GM12891 (cell line): ENCODE results near the gene PPP1R26. TPM values are rescaled to one million over a fixed set of nuclear protein-coding genes. Genes with fewer than 3 reads are reported as not detected.
"Not testable (repeated sequence)": the region's sequence is repeated elsewhere in the genome, so short reads cannot be mapped to it uniquely, and the experiment has no call there.

Source experiments
- DNase-seq: peaks from one replicate; pipeline ENCODE4 v3.0.0; 2011; ENCODE audit warnings: low spot score; ENCODE audit not compliant: insufficient read length
- FAIRE-seq: peaks from 2 replicates; lab custom pipeline; 2011; peaks lifted over from hg19 to GRCh38; lab: Jason Lieb, UNC
- PAX5 ChIP-seq: IDR thresholded peaks from 2 replicates; pipeline ENCODE4 v1.6.1; 2011; ENCODE audit warnings: low read length, moderate library complexity, mild to moderate bottlenecking; ENCODE audit not compliant: insufficient read depth, severe bottlenecking
- POLR2A ChIP-seq: IDR thresholded peaks from 2 replicates; pipeline ENCODE4 v1.6.1; 2011; ENCODE audit warnings: low read depth, low read length, control low read depth
- POLR2AphosphoS5 ChIP-seq: IDR thresholded peaks from 2 replicates; pipeline ENCODE4 v1.6.1; 2011; ENCODE audit warnings: low read depth, low read length, control low read depth
- POU2F2 ChIP-seq: IDR thresholded peaks from 2 replicates; pipeline ENCODE4 v1.6.1; 2011; ENCODE audit warnings: low read depth, mild to moderate bottlenecking, control low read depth, low read length, moderate library complexity
- SPI1 ChIP-seq: IDR thresholded peaks from 2 replicates; pipeline ENCODE4 v1.6.1; 2011; ENCODE audit warnings: low read depth, low read length, control low read depth
- TAF1 ChIP-seq: IDR thresholded peaks from 2 replicates; pipeline ENCODE4 v1.6.1; 2011; ENCODE audit warnings: low read depth, low read length, control low read depth
- polyA plus RNA-seq: library from polyadenylated mRNA; unstranded; fragments of >200 nt; gene quantifications from one replicate; pipeline ENCODE4 v1.2.1, GENCODE V29; 2012; ENCODE audit warnings: low read depth, missing spikeins, inconsistent platforms; ENCODE audit not compliant: missing spikeins

The PPP1R26 gene, protein sequence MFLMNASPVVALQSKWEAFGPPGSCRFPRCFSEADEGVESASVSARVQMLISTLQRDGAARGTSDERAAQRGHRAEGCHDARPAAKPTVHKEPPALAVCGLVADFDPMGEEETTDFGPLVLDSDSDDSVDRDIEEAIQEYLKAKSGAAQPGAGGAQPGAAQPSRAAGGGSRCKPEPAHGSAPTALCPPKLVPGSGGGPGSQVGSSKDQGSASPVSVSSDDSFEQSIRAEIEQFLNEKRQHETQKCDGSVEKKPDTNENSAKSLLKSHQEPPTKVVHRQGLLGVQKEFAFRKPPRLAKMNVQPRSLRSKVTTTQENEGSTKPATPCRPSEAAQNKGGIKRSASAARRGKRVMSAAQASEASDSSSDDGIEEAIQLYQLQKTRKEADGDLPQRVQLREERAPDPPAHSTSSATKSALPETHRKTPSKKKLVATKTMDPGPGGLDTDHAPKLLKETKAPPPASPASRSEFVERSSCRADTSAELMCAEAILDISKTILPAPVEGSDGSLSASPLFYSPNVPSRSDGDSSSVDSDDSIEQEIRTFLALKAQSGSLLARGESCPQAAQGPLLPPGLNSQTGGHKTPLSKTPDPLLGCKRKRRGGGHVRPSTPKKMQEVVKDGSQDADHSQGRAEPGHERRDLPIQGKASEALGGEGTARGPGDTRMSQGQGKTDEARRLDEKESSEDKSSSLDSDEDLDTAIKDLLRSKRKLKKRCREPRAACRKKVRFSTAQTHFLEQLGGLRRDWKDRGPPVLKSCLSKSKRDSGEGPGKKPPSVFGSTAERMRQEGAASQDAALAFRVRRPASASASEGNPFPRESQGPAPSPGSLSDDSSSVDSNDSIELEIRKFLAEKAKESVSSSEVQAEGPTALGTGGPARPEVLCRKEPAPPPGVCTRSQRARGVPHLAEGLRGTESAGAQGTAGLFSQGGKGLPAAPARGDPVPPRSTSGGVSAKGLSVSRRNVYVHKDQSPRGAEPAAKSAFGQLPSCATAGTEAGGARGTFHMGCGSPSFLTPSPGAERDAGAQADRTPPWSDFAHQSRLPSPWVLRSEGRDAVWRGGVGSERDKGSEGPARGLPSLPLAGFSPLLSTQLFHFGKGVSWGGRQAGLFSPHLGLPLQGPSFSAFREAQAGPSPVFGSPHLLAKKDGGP (N-terminal part only)
- 0.10 TPM for polyA plus RNA-seq

DNA sequence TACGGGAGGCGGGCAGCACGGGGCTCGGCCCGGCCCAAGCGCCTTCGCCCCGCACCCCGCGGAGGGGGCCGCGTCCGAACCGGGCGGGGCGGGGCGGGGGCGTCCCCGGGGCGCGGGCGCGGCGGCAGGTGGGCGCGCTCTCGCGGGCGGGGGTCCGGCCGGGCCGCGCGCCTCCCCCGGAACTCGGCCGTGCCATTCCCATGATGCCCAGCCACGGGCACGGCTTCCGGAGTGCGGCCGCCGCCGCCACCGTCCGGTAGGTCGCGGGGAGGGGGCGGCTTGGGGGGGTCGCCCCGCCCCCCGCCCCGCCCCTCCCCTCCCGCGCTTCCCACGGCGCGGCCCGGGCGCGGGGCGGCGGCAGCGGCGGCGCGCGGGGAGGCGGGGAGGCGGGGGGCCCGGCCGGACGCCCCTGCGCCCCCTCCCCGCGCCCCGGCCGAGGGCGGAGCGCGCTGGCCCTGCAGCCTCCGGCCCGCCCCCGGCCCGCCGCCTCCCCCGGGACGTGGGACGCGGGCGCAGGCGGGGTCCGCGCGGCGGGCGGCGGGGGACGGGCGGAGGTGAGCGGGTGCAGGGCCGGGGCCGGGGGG is at the start of gene PPP1R26:
Gene PPP1R26 (plus strand): TSS at position 314 of the 584 bp plus-strand sequence. CDS start 4,729 bp downstream, outside the sequence.
- FAIRE-seq (no peak), DNase-seq (no peak)
- TF ChIP-seq SPI1 (no peak), PAX5 (no peak), TAF1 (no peak), POLR2A (no peak), POU2F2 (no peak), POLR2AphosphoS5 (no peak)

DNA sequence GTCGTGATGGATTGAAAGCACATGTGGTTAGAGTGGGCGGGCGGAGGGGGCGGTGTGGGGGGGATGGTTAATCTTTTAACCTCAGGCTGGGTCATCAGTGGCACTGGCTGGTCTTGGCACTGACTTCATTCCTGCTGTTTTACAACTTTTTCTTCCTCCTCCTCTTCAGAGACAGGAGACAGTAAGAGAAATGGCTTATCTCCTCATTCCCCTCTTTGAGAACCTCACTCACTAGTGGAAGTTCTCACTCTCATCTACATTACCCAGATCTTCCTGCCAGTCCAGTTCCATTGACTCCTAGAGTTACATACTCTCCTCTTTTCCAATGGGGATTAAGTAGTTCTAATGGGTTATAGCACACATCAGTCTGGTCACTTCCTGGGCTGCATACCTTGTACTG is 42.3 kb upstream of the PPP1R26 start:
- no peak for FAIRE-seq
- no peak for DNase-seq
- TF ChIP-seq POLR2AphosphoS5: no peak
- TF ChIP-seq POU2F2: no peak
- TF ChIP-seq SPI1: no peak
- TF ChIP-seq TAF1: no peak
- no peak for TF ChIP-seq POLR2A
- TF ChIP-seq PAX5: no peak

DNA sequence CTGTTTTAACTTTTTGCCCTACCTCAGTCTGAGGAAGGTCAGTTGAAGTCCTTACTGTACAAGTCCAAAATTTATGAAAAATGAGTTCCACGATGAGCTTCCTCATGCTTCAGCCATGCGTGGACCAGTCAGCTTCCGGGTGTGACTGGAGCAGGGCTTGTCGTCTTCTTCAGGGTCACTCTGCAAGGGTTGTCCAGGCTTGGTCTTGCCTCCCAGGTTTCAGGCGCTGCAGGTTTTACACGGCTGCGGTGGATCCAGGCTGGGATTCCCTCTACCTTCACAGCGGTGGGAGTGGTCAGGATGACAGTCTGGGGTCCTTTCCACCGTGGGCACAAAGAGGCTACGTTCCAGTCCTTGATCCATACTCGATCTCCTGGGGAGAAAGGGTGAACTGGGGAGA is 41.9 kb upstream of the PPP1R26 start:
- FAIRE-seq, DNase-seq: not testable (repeated sequence)

DNA sequence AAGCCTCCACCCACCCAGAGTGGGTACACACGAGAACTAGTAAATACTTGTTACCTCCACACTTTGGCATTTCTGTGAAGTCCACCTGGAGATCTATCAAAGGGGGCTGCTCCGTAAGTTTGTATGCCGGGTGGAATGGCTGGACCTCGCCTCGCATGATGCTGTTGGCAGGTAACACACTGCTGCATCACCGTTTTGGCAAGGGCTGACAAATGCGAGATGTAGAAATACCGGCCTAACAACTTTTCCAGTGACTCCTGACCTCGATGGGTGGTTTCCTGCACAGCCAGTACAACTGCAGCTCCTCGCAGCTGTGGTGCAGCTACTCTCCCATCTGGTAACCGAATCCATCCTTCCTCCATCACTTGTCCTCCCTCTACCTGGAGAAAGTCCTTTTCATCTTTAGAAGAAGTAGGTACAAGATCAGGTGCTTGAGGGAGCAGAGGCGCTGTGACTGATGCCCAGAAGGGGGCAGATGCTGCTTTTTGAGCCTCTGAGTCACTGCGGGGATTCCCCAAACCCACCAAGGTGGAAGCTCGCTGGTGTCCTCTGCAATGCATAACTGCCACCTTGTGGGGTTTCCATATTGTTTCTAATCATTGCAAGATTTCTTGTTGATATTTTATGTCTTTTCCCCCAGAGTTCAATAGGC is 40.9 kb upstream of the PPP1R26 start:
- not testable (repeated sequence) for DNase-seq, FAIRE-seq

DNA sequence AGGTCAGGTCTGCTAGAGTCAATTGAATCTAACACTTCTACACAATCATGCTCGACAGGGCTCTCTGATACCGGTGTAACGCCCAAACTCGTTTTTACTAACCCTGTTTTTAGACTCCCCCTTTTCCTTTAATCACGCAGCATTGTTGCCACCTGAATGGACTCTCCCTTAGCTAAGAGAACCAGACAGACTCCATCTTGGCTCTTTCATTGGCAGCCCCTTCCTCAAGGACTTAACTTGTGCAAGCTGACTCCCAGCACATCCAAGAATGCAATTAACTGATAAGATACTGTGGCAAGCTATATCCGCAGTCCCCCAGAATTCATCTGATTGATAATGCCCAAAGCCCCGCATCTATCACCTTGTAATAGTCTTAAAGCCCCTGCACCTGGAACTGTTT is 40.1 kb upstream of the PPP1R26 start:
- FAIRE-seq, DNase-seq: not testable (repeated sequence)

DNA sequence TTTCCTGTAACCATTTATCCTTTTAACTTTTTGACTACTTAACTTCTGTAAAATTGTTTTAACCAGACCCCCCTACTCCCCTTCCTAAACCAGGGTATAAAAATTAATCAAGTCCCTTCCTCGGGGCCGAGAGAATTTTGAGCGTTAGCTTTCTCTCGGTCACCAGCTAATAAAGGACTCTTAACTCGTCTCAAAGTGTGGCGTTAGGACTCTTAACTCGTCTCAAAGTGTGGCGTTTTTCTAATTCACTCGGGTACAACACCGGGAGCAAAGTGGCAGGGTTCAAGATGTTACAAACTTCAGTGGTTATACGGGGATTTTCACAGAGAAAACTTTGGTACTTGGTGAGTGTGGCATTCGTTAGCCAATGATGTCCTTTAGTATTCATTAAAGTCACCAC is 39.7 kb upstream of the PPP1R26 start:
- no peak for DNase-seq
- TF ChIP-seq SPI1 (no peak), POLR2A (no peak), TAF1 (no peak), POU2F2 (no peak), PAX5 (no peak), POLR2AphosphoS5 (no peak)
- no peak for FAIRE-seq

DNA sequence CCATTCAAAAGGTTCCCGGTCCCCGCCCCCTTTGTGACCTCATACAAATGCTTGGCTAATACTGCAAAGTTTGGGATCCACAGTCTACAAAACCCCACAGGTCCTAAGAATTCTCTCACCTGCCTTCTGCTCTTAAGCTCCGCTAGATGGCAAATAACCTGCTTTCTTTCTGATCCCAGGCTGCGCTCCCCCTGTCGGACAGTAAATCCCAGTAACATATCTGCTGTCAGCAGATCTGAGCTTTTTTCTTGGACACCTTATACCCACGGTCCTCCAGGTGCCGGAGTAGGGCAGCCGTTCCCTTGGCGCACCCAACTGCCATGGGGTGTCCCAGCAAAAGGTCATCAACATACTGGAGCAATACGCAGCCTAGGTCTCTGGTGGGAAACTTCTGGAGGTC is 39.0 kb upstream of the PPP1R26 start:
- no peak for FAIRE-seq
- no peak for TF ChIP-seq PAX5
- TF ChIP-seq TAF1: no peak
- TF ChIP-seq POLR2A: no peak
- TF ChIP-seq SPI1: no peak
- TF ChIP-seq POLR2AphosphoS5: no peak
- TF ChIP-seq POU2F2: no peak
- DNase-seq: no peak

DNA sequence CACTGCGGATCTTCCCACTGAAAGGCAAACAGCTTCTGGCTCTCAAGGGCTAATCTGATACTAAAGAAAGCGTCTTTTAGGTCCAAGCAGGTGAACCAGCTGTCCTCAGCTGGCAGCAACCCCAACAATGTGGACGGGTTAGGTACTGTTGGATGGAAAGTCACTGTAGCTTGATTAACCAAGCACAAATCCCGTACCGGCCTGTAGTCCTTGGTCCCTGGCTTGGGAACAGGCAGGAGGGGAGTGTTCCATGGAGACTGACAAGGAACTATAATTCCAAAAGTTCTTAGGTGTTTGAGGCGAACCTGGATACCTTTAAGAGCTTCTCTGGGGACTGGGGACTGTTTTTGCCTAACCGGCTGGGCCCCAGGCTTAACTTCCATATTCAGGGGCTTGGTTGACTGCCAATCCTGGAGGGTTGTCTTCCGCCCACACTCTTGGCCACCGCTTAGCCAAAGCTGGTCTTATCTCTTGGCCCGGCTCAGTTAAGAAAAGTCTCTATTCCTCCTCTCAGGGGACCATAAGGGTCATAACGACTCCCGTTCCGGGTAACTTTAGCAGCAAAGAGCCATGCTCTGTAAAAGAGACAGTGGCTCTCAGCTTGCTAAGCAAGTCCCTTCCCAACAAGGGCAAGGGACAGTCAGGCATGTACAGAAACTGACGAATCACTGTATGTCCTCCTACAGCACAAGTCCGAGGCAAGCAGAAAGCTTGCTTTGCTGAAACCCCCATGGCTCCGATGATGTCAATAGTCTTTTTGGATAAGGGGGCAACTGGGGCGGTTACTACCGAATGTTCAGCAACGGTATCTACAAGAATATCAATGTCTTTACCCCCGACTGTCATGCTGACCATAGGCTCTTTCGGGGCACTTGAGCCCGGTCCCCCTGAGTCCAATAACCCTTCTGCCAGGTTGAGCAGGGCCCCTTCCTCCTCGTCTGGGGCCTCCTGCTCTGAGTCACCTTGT is 38.2 kb upstream of the PPP1R26 start:
- not testable (repeated sequence) for FAIRE-seq, DNase-seq

DNA sequence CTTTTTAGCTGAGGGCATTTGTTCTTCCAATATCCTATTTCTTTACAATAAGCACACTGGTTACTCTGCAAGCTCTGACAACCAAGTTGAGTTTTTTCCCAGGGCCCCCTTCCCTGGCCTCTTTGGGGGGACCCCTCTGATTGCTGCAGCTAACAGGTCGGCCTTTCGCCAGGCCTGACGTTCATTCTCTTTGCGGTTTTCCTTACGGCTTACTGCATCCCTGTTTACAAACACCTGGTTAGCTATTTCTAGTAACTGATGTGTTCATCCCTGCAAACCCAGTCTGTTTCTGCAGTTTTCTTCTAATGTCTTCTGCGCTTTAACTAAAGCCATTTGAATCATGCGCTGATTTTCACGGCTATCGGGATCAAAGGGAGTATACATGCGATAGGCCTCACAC is 37.5 kb upstream of the PPP1R26 start:
- TF ChIP-seq POU2F2 (no peak), POLR2A (no peak), POLR2AphosphoS5 (no peak), SPI1 (no peak), PAX5 (no peak), TAF1 (no peak)
- FAIRE-seq: no peak
- no peak for DNase-seq
